ENCODE data around the gene OR51B2. TPM values are rescaled to one million over a fixed set of nuclear protein-coding genes. Genes with fewer than 3 reads are reported as not detected.

Gene OR51B2
- total and polyA plus RNA-seq, 4 donors = 0.17 to 0.37 TPM; not detected in 2

DNA sequence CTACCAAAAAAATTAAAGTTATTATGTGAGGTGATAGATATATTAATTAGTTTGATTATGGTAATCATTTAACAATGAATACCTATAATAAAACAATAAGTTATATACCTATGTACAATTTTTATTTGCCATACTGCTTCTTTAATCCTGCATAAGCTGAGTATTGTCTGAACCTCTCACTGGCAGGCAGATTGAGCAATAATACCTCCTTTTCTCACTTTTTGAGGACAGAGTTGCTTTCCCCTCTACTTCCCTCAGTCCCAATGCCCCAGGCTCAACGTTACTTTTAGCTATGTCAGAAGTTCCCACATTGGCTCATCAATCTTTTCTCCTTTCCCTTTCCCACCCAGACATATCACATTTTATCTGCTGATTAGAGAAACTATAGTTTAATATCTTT, 25.5 kb upstream of the OR51B2 start (continued):
- no peak for TF ChIP-seq SP1 (IDR thresholded peaks at IDR 0.05)
- no peak for TF ChIP-seq HNF4A (conservative IDR thresholded peaks at IDR 0.05)
- no peak for TF ChIP-seq HNF4G (IDR thresholded peaks at IDR 0.05)

- H3K27me3 ChIP-seq (ENCODE audit: control insufficient read depth in 4 of 4, insufficient read depth in 4 of 4, low read length in 3 of 4) = peaks cover 0 to 6% (median 0%) of the 10 kb centered on the region in 4 donors
- peak; percentile 55 for DNase-seq (ENCODE audit: low spot score)
- TF ChIP-seq, protein P1, sequence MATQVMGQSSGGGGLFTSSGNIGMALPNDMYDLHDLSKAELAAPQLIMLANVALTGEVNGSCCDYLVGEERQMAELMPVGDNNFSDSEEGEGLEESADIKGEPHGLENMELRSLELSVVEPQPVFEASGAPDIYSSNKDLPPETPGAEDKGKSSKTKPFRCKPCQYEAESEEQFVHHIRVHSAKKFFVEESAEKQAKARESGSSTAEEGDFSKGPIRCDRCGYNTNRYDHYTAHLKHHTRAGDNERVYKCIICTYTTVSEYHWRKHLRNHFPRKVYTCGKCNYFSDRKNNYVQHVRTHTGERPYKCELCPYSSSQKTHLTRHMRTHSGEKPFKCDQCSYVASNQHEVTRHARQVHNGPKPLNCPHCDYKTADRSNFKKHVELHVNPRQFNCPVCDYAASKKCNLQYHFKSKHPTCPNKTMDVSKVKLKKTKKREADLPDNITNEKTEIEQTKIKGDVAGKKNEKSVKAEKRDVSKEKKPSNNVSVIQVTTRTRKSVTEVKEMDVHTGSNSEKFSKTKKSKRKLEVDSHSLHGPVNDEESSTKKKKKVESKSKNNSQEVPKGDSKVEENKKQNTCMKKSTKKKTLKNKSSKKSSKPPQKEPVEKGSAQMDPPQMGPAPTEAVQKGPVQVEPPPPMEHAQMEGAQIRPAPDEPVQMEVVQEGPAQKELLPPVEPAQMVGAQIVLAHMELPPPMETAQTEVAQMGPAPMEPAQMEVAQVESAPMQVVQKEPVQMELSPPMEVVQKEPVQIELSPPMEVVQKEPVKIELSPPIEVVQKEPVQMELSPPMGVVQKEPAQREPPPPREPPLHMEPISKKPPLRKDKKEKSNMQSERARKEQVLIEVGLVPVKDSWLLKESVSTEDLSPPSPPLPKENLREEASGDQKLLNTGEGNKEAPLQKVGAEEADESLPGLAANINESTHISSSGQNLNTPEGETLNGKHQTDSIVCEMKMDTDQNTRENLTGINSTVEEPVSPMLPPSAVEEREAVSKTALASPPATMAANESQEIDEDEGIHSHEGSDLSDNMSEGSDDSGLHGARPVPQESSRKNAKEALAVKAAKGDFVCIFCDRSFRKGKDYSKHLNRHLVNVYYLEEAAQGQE (IDR thresholded peaks at IDR 0.05) = no peak
- TF ChIP-seq SP1 (IDR thresholded peaks at IDR 0.05) (no peak), HNF4G (IDR thresholded peaks at IDR 0.05) (no peak), NR2F2 (IDR thresholded peaks at IDR 0.05) (no peak), RAD21 (IDR thresholded peaks at IDR 0.05) (no peak), HNF4A (conservative IDR thresholded peaks at IDR 0.05) (no peak), FOXA2 (IDR thresholded peaks at IDR 0.05) (no peak), YY1 (IDR thresholded peaks at IDR 0.05) (no peak), TAF1 (conservative IDR thresholded peaks at IDR 0.05) (no peak), RXRA (IDR thresholded peaks at IDR 0.05) (no peak), JUND (IDR thresholded peaks at IDR 0.05) (no peak), ZBTB33 (IDR thresholded peaks at IDR 0.05) (no peak)
- TF ChIP-seq, protein P2, sequence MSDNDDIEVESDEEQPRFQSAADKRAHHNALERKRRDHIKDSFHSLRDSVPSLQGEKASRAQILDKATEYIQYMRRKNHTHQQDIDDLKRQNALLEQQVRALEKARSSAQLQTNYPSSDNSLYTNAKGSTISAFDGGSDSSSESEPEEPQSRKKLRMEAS (IDR thresholded peaks at IDR 0.05) = no peak
- no peak overlapping the region for H3K9ac ChIP-seq (ENCODE audit: low read depth in 1 of 2, low read length in 2 of 2)
- no peaks in the 10 kb centered on the region for H3K36me3 ChIP-seq (ENCODE audit: control insufficient read depth in 4 of 4, insufficient read depth in 3 of 4, low read depth in 1 of 4, low read length in 3 of 4)
- no peaks in the 10 kb centered on the region for H3K9me3 ChIP-seq (ENCODE audit: control insufficient read depth in 4 of 4, low read length in 3 of 4)
- H3K4me1 ChIP-seq (ENCODE audit: control insufficient read depth in 4 of 4, insufficient read depth in 4 of 4, low read length in 3 of 4) = no peaks in the 10 kb centered on the region
- WGBS = 33% methylated on average over 3 of the region's 3 CpGs
- no peak overlapping the region for H3K4me3 ChIP-seq (ENCODE audit: low read depth in 1 of 3, low read length in 3 of 3)
- no peak overlapping the region for H3K27ac ChIP-seq (ENCODE audit: low read depth in 1 of 2, low read length in 2 of 2)
Measured at GRCh38 chr11:5348551-5349194, 24.6 kb upstream of the OR51B2 start.

- no peaks in the 10 kb centered on the region for H3K4me1 ChIP-seq (ENCODE audit: control insufficient read depth in 4 of 4, insufficient read depth in 4 of 4, low read length in 3 of 4)
- DNase-seq (ENCODE audit: low spot score) = no peak
- H3K9me3 ChIP-seq (ENCODE audit: control insufficient read depth in 4 of 4, low read length in 3 of 4) = no peaks in the 10 kb centered on the region
- no peaks in the 10 kb centered on the region for H3K36me3 ChIP-seq (ENCODE audit: control insufficient read depth in 4 of 4, insufficient read depth in 3 of 4, low read depth in 1 of 4, low read length in 3 of 4)
- 66% methylated on average over 3 of the region's 3 CpGs for WGBS
- H3K4me3 ChIP-seq (ENCODE audit: low read depth in 1 of 3, low read length in 3 of 3) = no peak overlapping the region
- no peaks in the 10 kb centered on the region for H3K27me3 ChIP-seq (ENCODE audit: control insufficient read depth in 4 of 4, insufficient read depth in 4 of 4, low read length in 3 of 4)
- no peak overlapping the region for H3K27ac ChIP-seq (ENCODE audit: low read depth in 1 of 2, low read length in 2 of 2)
- no peak overlapping the region for H3K9ac ChIP-seq (ENCODE audit: low read depth in 1 of 2, low read length in 2 of 2)
- no peak for TF ChIP-seq YY1 (IDR thresholded peaks at IDR 0.05)
- TF ChIP-seq CTCF (IDR thresholded peaks at IDR 0.05; ENCODE audit: low read depth, low read length, missing input control) = no peak
- TF ChIP-seq FOXA2 (IDR thresholded peaks at IDR 0.05) = no peak
- TF ChIP-seq SP1 (IDR thresholded peaks at IDR 0.05) = no peak
- no peak for TF ChIP-seq RAD21 (IDR thresholded peaks at IDR 0.05)
- TF ChIP-seq EGR1 (IDR thresholded peaks at IDR 0.05; ENCODE audit: low read depth in 2 of 2) = no peak
- no peak for TF ChIP-seq RXRA (IDR thresholded peaks at IDR 0.05)
- no peak for TF ChIP-seq GABPA (IDR thresholded peaks at IDR 0.05 in 1 of 2, conservative IDR thresholded peaks at IDR 0.05 in 1 of 2)
- no peak for TF ChIP-seq HNF4A (conservative IDR thresholded peaks at IDR 0.05)
- TF ChIP-seq, protein P2 (IDR thresholded peaks at IDR 0.05) = no peak
- no peak for TF ChIP-seq NR2F2 (IDR thresholded peaks at IDR 0.05)
- TF ChIP-seq ZBTB33 (IDR thresholded peaks at IDR 0.05) = no peak
- no peak for TF ChIP-seq TAF1 (conservative IDR thresholded peaks at IDR 0.05)
- TF ChIP-seq HNF4G (IDR thresholded peaks at IDR 0.05) = no peak
- no peak for TF ChIP-seq ATF3 (IDR thresholded peaks at IDR 0.05)
- TF ChIP-seq JUND (IDR thresholded peaks at IDR 0.05) = no peak
- no peak for TF ChIP-seq FOXA1 (IDR thresholded peaks at IDR 0.05)
Measured at GRCh38 chr11:5345831-5346230, 21.7 kb upstream of the OR51B2 start.
